Measurements from ENCODE around the gene GALNT17.

The GALNT17 gene

DNA sequence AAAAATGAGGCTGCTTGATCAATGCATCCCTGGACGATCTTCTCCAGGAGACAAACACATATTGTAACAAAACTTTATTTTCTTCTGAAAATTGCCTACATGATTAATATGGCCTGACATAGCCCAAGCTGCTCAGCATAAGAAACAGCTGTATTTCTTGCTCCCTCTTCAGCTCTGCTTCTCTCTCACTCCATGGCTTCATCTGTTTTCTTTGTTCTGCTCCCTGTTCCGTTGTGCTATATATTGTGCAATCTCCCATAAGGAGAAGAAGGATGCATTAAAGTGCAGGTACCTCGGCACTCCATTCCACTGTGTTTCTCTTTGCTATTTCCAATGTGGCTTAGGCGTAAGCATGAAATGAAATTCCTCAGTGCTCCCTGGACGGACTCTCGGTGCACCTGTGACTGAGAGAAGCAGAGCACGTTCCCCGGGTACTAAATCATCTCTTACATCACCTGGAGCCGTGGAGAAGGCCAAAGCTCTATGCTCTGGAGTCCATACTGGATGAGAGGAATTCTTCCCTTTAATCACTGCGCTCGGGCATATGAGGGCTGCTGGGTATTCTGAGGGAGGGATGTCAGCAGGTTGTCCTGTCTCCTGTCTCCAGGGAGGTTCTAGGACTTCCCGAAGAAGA, 254.3 kb downstream of the GALNT17 start:
- no peak for DNase-seq (ENCODE audit: low read depth in 2 of 2, low spot score in 1 of 2)

DNA sequence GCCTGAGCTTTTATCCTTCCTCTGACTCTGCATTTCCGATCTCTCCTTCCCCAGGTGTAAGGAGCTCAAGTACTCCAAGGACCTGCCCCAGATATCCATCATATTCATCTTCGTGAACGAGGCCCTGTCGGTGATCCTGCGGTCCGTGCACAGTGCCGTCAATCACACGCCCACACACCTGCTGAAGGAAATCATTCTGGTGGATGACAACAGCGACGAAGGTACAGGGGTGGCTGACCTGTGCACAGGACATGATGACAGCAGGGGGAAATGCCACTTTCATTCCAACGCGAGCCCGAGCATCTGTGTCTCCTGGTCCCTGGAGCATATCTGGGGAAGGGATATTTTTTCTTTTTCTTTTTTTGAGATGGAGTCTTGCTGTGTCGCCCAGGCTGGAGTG, 256.2 kb downstream of the GALNT17 start:
- no peak for DNase-seq (ENCODE audit: low read depth in 2 of 2, low spot score in 1 of 2)

DNA sequence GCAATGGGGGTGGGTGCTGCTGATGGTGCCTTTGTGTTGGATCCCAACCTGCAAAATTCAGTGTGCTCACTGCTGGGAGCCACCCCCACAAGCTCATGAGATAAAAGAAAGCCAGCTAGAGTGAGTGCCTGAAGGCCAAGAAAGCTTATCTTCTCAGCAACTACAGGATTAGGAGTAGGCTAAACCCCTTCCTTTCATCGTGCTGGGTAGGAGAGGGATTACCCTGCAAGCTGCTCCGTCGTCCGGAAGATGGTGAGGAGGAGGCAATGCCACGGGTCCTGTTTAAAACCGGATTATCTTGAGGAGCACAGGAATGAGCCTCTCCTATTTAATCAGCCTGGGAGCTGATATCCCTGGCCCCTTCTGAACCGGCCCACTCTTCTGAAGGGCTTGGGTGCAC, 258.0 kb downstream of the GALNT17 start:
- no peak for DNase-seq (ENCODE audit: low read depth in 2 of 2, low spot score in 1 of 2)

DNA sequence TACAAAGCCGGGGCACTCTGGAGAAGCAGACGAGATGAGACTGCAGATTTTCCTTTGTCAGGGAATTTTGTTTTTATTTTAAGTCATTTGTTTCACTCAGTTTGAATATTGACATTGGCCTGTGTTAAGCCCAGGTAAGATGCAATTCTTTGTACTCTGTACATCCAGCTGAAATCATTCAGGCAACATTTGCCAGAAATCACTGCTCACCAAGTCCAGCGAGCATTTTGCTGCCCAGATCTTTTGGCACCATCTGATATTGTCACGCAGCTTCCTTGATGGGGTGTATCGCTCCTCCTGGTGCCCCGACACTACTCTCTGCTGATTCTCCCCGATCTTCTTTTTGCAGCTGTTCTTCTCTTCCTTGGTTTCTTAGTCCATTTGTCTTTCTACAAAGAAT, 261.7 kb downstream of the GALNT17 start:
- no peak for DNase-seq (ENCODE audit: low read depth in 2 of 2, low spot score in 1 of 2)

DNA sequence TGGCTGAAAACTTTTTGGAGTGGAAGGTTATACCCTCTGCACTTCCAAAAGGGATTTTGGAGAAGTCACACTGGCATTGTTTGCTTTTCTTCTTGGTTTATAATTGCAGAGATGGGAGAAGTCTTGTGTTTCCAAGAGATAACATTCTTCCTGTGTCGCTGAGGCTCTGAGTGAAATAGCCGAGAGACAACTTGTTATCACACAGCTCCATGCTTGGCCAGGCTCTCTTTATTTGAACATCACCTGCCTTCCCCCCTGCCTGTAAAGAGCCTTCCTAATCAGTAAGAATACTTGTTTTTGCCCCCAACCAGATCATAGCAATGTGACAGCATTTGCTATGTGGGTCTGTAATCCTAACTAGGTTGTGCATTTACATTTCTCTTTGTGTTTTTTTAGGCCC, 270.7 kb downstream of the GALNT17 start:
- no peak for DNase-seq (ENCODE audit: low read depth in 2 of 2, low spot score in 1 of 2)

DNA sequence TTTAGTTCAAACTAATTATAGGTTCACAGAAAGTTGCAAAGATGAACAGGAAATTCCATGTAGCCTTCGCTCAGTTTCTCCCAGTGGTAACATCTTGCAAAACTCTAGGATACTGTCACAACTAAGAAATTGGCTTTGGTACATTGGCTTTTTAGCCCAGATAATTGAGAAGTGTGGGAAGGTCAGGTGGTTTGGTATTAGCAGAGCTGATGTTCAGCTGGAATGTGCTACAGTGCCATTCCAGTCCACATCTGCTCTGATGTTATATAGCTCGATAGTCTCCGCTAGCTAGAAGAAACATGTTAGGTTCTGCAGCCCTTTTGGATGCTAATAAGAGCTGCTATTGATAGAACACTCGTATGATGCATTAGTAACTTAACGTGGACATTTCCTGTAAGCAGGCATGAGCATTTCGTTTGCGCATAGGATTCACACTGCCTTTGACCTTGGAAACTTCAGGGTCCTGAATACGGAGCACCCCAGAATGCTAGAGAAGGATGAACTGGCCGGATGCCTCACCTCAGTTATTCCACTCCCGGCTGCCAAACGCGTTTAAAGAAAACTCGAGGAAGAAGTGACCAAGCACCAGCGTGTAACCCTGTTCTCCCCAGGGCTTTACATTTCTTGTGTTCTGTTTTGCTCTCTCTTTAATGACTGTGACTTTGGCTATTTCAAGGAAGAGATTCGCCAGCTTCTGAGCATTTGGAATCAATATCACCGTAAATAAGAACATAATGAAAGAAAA, 271.4 kb downstream of the GALNT17 start:
- DNase-seq (ENCODE audit: low read depth in 2 of 2, low spot score in 1 of 2), result no peak

DNA sequence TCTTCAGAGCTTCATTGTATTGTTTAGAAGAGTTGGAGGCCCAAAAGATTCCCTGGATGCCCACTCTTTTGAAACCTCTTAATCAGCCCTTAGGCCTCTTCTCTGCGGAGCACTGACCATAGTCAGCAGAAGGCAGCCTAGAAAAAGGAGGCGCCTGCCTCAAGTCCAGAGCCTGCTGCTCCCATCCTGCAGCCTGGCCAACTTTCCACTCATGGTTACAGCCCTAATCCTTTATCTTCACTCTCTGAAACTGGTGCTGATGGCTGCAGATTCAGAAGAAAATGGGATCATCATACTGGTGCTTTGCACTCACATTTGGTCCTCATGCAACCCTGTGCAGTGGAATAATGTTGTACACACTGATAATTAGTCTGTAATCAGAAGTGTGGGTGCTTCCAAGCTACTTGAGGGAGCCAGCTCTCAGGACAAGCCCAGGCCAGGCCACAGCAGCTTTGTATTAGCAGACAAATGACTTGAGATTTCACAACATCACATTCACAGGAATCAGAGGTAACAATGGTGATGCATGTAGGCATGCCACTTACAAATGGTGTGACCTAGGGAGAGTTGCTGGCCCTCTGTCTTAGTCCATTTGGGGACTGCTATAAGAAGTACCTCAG, 272.9 kb downstream of the GALNT17 start:
- no peak for DNase-seq (ENCODE audit: low read depth in 2 of 2, low spot score in 1 of 2)

DNA sequence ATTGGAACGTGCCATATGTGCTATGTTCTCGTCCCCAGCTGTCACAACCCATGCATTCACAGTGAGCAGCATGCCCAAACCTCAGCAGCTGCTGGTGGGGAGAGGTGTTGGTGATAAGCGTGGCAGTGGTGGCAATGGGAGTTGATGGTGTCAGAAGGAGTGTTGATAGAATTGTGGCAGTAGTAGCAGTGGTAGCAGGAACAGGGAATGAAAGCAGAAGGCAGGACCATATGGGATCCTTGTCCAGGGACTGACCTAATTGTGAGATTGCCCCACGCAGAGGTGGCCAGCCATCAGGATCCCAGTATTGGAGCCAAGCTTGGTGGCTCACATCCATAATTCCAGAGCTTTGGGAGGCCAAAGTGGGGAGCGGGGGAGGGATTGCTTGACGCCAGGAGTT, 276.3 kb downstream of the GALNT17 start:
- DNase-seq (ENCODE audit: low read depth in 2 of 2, low spot score in 1 of 2), result no peak

DNA sequence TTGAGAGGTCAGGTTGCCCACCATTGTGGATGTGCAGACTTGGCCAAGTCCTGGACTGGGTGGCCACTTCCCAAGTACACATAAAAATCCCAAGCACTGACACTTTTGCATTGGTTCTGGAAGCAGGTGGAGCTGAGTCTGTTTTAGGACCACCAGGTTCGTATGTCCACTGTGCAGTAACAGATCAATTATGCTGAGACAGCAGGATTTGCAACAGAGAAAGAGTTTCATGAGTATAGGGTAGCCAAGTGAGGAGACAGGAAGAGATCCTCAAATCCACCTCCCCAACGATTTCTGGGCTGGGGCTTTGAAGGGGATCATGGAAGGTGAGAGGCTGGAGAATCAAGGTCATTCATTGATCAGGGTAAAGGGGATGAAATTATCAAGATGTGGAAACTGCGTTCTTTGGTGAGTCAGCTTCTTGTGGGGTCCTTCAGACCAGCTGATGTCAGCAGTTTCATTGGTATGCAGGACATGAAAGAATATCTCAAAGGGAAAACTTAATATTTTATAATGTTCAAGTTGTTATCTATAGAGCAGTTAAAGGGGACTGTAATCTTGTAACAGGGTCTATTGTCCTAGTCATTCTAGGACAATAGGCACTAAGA, 277.7 kb downstream of the GALNT17 start:
- no peak for DNase-seq (ENCODE audit: low read depth in 2 of 2, low spot score in 1 of 2)

DNA sequence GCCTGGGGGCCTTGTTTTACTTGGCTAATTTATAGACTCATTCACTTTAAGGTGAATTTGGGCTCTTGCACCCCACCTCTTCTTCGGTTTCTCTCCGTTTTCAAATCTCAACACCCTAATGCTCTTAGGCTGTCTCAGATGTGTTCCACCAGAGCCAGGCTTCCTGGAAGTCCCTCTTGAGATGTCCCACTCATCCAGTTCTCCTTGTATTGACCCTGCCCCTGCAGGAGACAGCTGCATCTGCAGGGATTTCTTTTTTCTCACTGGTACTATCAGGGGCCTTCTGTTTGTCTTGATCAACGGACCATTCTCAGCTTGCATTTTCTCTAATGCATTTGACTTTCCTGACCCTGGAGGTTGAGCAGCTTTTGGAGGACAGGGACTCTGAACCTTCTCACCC, 279.5 kb downstream of the GALNT17 start:
- no peak for DNase-seq (ENCODE audit: low read depth in 2 of 2, low spot score in 1 of 2)

DNA sequence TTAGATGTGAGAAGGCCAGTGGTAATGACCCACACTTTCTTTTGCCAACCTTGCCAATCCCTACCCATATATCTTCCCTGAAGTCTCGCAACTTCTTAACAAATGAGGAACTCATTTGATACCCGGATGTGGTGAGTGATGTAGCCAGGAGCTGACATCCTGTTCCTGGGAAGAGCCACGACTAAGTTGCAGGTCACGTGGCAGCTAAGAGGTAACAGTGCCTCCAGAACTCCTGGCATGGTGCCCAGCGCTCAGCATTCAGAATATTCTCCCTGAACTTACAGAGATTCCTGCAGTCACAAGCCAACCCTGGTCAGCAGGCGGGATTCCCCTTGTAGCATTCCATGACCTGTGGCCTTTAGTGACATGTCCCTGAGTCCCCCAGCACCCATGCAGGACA, 282.5 kb downstream of the GALNT17 start:
- no peak for DNase-seq (ENCODE audit: low read depth in 2 of 2, low spot score in 1 of 2)

DNA sequence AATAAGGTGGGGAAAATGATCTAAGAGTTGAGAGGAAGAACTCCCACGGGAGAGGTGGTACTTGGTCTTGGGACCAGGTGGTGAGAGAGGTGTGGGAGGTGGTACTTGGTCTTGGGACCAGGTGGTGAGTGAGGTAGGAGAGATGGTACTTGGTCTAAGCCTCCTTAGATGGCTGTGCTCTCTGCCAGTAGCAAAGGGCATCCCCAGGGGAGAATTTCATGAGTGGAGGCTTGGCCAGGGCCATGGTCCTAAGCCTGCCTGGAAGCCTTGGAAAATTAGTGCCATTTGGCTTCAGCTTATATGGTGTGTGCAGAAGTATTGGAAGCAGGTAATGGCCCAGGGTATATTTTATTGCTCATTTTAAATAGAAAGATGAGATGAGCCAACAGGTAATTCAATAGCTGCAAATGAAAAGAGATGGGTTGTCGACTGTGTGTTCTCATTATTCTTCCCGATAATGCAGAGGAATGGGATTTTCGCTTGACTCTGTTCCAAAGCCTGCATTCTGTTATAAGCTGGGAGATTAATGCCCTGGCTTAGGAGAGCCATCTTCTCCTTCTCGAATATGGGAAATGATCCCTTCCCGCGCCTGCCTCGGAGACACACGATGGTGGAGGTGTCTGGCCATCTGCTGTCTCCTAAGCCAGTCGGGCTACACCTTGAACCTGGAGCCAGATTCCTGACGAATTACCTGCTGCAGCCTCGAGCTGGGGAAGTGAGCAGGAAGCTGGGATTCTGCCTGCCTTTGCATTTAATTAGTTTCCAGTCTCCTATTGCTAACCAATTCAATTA, 287.8 kb downstream of the GALNT17 start:
- DNase-seq (ENCODE audit: low read depth in 2 of 2, low spot score in 1 of 2), result no peak

DNA sequence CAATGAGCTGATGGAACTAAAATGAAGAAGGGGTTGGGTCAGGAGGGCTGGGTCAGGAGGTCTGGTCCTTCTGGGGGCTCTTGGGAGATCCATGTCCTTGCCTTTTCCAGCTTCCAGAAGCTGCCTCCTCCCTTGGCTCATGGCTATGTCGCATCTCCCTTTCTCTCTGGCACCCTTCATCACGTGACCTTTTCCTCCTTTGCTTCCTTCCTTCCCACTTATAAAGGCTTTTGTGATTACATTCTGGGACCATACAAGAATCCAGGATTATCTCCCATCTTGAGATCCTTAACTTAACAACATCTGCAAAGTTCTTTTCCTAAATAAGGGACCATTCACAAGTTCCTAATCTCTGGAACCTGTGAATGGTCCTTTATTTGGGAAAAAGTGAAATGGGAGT, 290.2 kb downstream of the GALNT17 start:
- no peak for DNase-seq (ENCODE audit: low read depth in 2 of 2, low spot score in 1 of 2)

DNA sequence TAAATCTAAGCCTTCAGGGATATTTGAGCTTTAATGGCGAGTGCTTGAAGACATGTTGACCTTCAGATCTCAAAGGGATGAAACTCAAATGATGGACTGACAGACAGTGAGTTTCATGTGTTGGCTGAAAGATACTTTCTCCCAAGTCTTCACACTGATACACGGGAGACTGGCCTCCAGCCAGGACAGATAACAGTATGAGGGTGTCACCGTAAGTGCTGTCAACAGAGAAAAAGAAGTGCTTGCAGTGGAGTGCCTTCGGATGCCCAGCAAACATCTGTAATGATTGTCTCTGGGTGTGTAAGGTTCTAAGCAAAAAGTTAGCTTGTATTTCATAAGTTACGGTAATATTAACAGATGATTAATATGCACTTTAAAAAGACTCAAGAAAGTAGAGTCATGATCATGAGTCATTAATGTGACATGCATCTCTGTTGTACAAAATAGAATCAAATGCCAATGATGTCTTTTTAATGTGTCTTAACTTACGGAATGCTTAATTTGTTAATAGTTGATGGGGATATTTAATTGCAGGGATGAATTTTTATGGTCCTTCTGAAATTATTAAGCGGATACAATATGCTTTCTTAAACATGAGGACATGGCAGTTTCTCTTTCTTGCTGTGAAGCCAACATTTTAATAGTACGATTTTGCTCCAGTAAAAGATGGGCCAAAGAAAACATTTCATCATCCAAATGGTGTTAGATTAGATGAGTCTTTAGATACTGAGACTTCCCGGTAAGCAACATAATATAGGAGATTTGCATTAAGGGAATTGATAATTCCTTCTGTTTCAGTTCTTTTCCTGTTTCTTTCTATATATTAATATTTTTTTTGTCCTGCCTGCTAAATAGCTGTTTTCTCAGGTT, 292.5 kb downstream of the GALNT17 start:
- DNase-seq (ENCODE audit: low read depth in 2 of 2, low spot score in 1 of 2), result no peak

DNA sequence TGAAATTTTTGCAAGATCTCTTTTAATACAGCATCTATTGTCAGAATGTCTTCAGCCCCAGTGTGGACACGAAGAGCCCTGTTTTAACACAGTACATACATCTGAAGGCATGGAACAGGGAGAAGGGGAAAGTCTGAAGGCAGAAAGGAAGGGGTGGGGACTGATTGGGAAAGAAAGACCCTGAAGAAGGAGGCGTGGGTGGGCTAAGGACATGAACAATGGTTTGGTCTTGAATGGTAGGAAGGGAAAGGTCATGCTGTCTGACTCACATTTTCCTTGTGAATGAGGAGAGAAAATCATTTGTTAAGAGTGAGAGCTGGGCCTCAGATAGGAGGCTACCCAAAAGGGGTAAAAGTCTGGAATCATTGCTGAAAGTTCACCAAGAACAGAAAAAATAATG, 297.1 kb downstream of the GALNT17 start:
- DNase-seq (ENCODE audit: low read depth in 2 of 2, low spot score in 1 of 2), result no peak

DNA sequence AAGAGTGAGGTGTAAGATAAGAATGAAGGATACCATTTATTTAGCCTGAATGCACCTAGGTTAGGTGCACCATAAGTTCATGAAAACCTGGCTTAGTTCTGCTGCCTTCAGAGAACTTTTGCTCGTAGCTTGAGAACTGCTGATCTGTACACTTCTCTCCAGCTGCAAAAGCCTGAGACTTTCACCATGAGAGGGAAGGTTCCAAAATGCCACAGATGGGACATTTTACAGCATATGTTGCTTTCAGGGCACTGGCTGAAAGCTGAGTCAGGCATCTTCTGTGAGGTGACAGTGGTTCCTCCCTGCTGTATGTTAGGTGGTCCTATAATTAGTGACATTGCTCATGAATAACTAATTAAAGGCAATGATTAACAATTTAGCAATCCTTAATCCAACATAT, 298.3 kb downstream of the GALNT17 start:
- no peak for DNase-seq (ENCODE audit: low read depth in 2 of 2, low spot score in 1 of 2)

DNA sequence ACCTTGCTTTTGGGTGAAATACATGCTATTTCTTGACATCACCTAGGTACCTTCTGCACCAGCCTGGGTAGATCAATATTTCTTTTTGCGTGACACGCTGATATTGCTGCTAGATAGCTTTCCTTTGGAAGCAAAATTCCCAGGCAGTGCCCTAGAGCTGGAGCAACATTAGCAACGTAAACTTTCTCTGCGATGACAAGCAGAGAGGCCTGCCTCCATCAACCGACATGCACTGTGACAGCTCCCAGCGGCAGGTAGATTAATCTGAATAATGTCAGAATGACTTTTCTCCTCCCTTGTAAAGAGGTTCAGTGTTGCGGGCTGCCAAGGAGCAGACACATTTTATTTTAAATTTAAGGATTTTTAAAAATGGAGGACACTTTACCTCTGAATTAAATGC, 307.4 kb downstream of the GALNT17 start:
- DNase-seq (ENCODE audit: low read depth in 2 of 2, low spot score in 1 of 2), result no peak

DNA sequence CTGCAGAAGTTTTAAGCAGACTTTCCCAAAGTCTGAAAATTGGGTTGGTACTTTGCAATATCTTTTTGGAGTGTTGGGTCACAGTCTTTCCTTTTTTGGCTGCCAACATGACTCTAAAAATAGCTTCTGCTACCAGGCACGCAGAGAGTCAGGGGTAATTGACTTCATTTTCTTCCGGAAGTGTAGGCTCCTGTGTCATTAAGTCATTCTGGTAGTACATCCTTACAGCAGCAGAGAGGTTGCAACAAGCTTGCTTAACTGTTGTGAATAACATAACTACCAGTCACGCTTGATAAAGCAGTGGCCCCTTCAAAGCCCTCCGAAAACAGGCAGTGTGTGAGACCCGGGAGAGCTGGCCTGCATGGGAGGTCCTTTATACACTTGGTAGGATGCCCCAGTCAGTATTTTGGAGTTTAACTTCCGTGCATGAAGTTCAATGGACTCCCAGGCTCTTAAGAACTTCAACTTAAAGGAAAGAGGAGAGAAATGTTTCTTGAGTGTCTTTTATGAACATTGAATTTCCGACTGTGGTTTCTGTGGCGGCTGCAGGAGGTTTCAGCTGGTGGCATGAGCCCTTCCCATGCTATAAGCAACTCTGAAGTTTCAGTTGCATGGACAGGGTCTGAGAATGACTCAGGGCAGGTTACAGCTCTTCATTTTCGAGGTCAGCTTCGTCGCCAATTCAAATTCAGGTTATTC, 310.7 kb downstream of the GALNT17 start:
- no peak for DNase-seq (ENCODE audit: low read depth in 2 of 2, low spot score in 1 of 2)

DNA sequence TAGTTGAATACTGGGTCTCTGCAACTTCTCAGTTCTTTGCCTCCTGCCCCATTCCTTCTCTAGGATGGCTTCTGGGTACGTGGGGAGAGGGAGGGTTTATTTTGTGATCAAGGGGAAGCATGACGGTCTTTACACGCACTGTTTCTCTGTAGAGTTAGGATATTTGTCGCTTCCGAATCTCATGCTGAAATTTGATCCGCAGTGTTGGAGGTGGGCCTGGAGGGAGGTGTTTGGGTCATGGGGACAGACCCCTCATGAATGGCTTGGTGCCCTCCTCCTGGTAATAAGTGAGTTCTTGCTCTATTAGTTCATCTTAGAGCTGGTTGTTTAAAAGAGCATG, 311.2 kb downstream of the GALNT17 start:
- DNase-seq (ENCODE audit: low read depth in 2 of 2, low spot score in 1 of 2), result no peak

DNA sequence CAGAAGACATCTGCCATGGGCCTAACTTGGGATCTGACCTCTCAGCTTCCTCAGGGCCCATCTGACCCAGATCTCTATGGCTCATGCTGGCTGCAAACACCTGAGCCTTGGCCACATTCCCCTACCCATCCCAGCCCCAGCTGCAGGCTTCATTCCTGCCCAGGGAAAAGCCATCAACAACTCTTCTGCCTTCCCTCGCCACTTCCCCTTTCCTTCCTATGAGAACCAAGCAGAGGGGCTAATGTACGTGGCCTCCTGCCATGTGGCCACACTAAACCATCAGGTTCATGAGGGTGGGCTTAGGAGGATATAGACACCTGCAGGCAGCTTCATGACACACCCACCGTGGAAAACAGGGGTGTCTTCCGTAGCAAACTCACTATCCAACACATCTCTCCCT, 312.2 kb downstream of the GALNT17 start:
- DNase-seq (ENCODE audit: low read depth in 2 of 2, low spot score in 1 of 2), result no peak
